ENCODE data around the gene GUSB. TPM values are rescaled to one million over a fixed set of nuclear protein-coding genes. Genes with fewer than 3 reads are reported as not detected.
A peak's percentile ranks its signal among the peaks of the same experiment; 100 is the strongest.

The GUSB gene
- total RNA-seq, 1 donor from 2014 or later: 51.9 TPM

DNA sequence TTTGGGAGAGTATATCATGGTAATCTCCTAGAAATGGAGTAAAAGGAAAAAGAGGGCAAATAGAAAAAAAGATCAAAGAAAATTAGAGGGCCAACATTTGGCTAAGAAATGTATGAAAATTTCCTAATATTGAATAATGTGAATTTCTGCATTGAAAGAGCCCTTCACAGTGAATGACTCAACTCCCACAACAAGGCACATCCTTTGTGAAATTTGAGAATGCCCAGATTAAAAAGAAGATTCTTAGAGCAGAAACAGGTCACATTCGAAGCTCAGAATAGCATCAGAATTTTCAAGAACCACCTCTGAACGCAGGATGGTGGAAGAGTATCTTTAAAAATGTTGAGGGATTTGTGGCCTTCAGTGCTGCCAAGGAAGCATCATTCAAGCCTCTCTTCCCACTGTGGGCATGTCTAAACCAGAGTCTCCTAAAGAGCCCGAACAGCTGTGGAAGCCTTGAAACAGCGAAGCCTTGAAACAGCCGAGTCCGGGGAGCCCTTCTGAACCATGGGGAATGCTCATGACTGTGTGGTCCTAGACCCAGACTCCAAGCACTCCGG is 43.6 kb downstream of the GUSB start:
- TF ChIP-seq, protein P1, sequence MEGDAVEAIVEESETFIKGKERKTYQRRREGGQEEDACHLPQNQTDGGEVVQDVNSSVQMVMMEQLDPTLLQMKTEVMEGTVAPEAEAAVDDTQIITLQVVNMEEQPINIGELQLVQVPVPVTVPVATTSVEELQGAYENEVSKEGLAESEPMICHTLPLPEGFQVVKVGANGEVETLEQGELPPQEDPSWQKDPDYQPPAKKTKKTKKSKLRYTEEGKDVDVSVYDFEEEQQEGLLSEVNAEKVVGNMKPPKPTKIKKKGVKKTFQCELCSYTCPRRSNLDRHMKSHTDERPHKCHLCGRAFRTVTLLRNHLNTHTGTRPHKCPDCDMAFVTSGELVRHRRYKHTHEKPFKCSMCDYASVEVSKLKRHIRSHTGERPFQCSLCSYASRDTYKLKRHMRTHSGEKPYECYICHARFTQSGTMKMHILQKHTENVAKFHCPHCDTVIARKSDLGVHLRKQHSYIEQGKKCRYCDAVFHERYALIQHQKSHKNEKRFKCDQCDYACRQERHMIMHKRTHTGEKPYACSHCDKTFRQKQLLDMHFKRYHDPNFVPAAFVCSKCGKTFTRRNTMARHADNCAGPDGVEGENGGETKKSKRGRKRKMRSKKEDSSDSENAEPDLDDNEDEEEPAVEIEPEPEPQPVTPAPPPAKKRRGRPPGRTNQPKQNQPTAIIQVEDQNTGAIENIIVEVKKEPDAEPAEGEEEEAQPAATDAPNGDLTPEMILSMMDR (conservative IDR thresholded peaks at IDR 0.05): no peak
- H3K27ac Mint-ChIP-seq (ENCODE audit: unreplicated experiment): no peak overlapping the region
- no peaks in the 10 kb centered on the region for H3K27me3 Mint-ChIP-seq (ENCODE audit: low read depth)
- H3K36me3 Mint-ChIP-seq (ENCODE audit: low read depth): peaks cover 13% of the 10 kb centered on the region
- no peak for DNase-seq (ENCODE audit: low read depth, low spot score)
- H3K4me1 Mint-ChIP-seq: no peaks in the 10 kb centered on the region
- H3K9me3 Mint-ChIP-seq: no peaks in the 10 kb centered on the region
- H3K4me3 Mint-ChIP-seq: no peak overlapping the region

DNA sequence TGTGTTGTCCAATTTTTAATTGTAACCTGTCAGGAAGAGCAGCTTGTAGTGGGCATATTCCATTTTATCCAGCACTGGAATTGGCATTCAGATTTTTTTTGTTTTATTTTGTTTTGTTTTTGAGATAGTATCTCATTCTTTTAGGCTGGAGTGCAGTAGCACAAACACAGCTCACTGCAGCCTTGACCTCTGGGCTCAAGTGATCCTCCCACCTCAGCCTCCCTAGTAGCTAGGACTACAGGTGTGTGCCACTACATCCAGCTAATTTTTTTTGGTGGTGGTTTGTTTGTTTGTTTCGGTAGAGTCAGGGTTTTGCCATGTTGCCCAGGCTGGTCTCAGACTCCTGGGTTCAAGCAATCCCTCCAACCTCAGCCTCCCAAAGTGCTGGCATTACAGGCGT is 44.7 kb downstream of the GUSB start:
- DNase-seq (ENCODE audit: low read depth, low spot score): no peak
- no peaks in the 10 kb centered on the region for H3K9me3 Mint-ChIP-seq
- no peak overlapping the region for H3K4me3 Mint-ChIP-seq
- no peaks in the 10 kb centered on the region for H3K27me3 Mint-ChIP-seq (ENCODE audit: low read depth)
- H3K27ac Mint-ChIP-seq (ENCODE audit: unreplicated experiment): peak overlapping the region; percentile 43
- H3K36me3 Mint-ChIP-seq (ENCODE audit: low read depth): peaks cover 13% of the 10 kb centered on the region
- no peaks in the 10 kb centered on the region for H3K4me1 Mint-ChIP-seq
- TF ChIP-seq, protein P1 (conservative IDR thresholded peaks at IDR 0.05): no peak

DNA sequence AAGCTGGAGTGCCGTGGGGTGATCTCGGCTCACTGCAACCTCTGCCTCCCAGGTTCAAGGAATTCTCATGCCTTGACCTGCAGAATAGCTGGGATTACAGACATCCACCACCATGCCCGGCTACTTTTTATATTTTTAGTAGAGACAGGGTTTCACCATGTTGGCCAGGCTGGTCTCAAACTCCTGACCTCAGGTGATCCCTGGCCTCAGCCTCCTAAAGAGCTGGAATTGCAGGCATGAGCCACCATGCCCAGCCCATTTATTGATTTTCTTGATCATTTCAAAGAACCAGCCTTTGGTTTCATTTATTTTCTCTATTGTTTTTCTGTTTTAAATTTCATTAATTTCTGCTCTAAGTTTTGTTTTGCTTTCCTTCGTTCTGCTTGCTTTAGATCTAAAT is 50.3 kb downstream of the GUSB start:
- H3K36me3 Mint-ChIP-seq (ENCODE audit: low read depth): no peaks in the 10 kb centered on the region

DNA sequence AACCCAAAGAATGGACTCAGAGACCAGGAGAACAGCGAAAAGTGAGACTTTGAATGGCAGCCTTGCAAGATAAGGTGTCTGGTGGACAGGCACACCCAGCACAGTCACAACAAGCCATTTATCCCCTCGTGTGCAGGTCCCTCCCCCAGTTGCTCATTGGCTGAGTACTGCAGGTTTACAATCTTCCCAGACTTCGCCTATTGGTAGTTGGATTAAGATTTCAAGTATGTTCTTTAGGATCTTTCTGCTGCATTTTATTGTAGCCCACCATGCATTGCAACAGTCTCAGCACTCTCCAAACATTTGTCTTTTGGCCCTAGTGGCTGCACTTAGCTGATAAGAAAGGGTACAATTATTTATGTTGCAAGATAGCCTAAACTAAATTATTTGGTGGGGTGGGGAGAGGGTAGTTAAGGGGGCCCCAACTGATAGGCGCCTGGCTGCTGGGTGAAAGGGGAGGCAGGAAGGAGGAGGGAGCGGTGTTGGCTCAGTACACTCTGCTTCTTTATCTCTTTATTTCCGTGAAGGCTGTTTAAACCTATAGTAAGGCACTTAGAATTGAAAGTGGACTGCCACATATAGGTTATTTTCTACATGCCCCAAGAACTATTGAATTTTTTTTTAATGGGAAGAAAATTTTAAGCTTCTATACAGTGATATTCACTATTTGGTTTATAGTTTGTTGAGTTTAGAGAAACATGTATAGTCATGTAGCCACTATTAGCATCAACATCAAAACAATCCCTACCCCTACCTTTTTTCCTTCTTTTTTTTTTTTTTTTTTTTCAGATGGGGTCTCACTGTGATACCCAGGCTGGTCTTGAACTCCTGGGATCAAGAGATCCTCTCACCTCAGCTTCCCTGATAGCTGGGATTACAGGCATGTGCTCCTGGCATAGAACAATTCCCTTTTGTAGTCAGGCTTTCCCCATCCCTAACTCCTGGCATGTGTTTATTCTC is 54.2 kb downstream of the GUSB start:
- Mint-ChIP-seq H3K36me3 (ENCODE audit: low read depth) (no peaks in the 10 kb centered on the region), H3K4me1 (peaks cover 22% of the 10 kb centered on the region), H3K27ac (ENCODE audit: unreplicated experiment) (no peak overlapping the region), H3K9me3 (no peaks in the 10 kb centered on the region), H3K27me3 (ENCODE audit: low read depth) (no peaks in the 10 kb centered on the region), H3K4me3 (no peak overlapping the region)
- TF ChIP-seq, protein P1 (conservative IDR thresholded peaks at IDR 0.05): no peak
- DNase-seq (ENCODE audit: low read depth, low spot score): no peak

More for the DNA sequence above, 50.3 kb downstream of the GUSB start:
- TF ChIP-seq, protein P1 (conservative IDR thresholded peaks at IDR 0.05): no peak
- Mint-ChIP-seq H3K4me3 (no peak overlapping the region), H3K27ac (ENCODE audit: unreplicated experiment) (no peak overlapping the region), H3K9me3 (no peaks in the 10 kb centered on the region), H3K27me3 (ENCODE audit: low read depth) (no peaks in the 10 kb centered on the region), H3K4me1 (peaks cover 14% of the 10 kb centered on the region)
- no peak for DNase-seq (ENCODE audit: low read depth, low spot score)

DNA sequence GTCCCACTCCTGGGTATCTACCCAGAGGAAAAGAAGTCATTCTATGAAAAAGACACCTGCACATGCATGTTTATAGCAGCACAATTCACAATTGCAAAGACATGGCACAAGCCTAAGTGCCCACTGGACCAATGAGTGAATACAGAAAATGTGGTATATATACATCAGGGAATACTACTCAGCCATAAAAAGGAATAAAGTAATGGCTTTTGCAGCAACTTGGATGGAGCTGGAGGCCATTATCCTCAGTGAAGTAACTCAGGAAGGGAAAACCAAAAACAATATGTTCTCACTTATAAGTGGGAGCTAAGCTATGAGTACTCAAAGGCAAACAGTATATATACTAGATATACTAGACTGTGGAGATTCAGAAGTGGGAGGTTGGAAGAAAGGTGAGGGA is 55.4 kb downstream of the GUSB start:
- TF ChIP-seq, protein P1 (conservative IDR thresholded peaks at IDR 0.05): no peak
- Mint-ChIP-seq H3K9me3 (no peaks in the 10 kb centered on the region), H3K27ac (ENCODE audit: unreplicated experiment) (no peak overlapping the region), H3K4me1 (peaks cover 22% of the 10 kb centered on the region), H3K4me3 (no peak overlapping the region), H3K27me3 (ENCODE audit: low read depth) (no peaks in the 10 kb centered on the region), H3K36me3 (ENCODE audit: low read depth) (no peaks in the 10 kb centered on the region)
- no peak for DNase-seq (ENCODE audit: low read depth, low spot score)
